Heart left ventricle (tissue), 16 donors: ENCODE results near the gene TAPBP. TPM values are rescaled to one million over a fixed set of nuclear protein-coding genes. Genes with fewer than 3 reads are reported as not detected.
"Not testable (repeated sequence)": the region's sequence is repeated elsewhere in the genome, so short reads cannot be mapped to it uniquely, and the experiment has no call there.

Experiments
- ATAC-seq, 4 donors: fragments of 200-7000 bp; cut with Tn5 transposase; one replicate each; pipeline ENCODE4 v1.9.1; 2020 to 2022; ENCODE audit warnings: moderate library complexity in 4 of 4, mild to moderate bottlenecking in 3 of 4, moderate number of reproducible peaks in 1 of 4
- DNase-seq, 5 donors: peaks; one replicate each; pipeline ENCODE4 v3.0.0-alpha.2; 2020
- H3K27ac ChIP-seq, 12 donors: fragments of 200-600 bp; sonication (generic) in 4 of 12; one replicate each; pipeline versions ENCODE4 v1.5.0 to v1.8.0; 2016 to 2022; ENCODE audit warnings: mild to moderate bottlenecking in 2 of 12
- H3K27me3 ChIP-seq, 9 donors: fragments of 200-600 bp; sonication (generic) in 2 of 9; one replicate each; pipeline versions ENCODE4 v1.5.1 to v1.8.0; 2016 to 2022; ENCODE audit warnings: mild to moderate bottlenecking in 3 of 9
- H3K36me3 ChIP-seq, 9 donors: fragments of 200-600 bp; sonication (generic) in 2 of 9; one replicate each; pipeline versions ENCODE4 v1.5.0 to v1.8.0; 2018 to 2022; ENCODE audit warnings: mild to moderate bottlenecking in 2 of 9
- H3K4me1 ChIP-seq, 12 donors: fragments of 200-600 bp; sonication (generic) in 4 of 12; one replicate each; pipeline versions ENCODE4 v1.5.0 to v1.8.0; 2016 to 2022; ENCODE audit warnings: mild to moderate bottlenecking in 3 of 12
- H3K4me3 ChIP-seq, 12 donors: fragments of 200-600 bp; sonication (generic) in 4 of 12; one replicate each; pipeline versions ENCODE4 v1.5.0 to v1.8.0; 2017 to 2022; ENCODE audit warnings: mild to moderate bottlenecking in 9 of 12, moderate library complexity in 4 of 12
- H3K9me3 ChIP-seq, 12 donors: fragments of 200-600 bp; sonication (generic) in 4 of 12; one replicate each; pipeline versions ENCODE4 v1.5.0 to v1.8.0; 2016 to 2022; ENCODE audit warnings: mild to moderate bottlenecking in 1 of 12
- POLR2A ChIP-seq, 2 donors: fragments of 450-650 bp; IDR thresholded peaks; one replicate each; pipeline ENCODE4 v1.6.1; 2017; ENCODE audit warnings: antibody characterized with exemption in 2 of 2, mild to moderate bottlenecking in 2 of 2, moderate library complexity in 2 of 2
- WGBS, 4 donors: extraction: QIAGEN DNeasy Blood & Tissue Kit in 2 of 4; methylation state at CpG; one replicate each; pipeline versions ENCODE4 v1.1.5 to v1.1.7; 2013 to 2018; 5-methylcytosine and 5-hydroxymethylcytosine counted together
- intact Hi-C, 10 donors: fragments of 100-400 bp; cut with DNase I; formaldehyde crosslinking; loops; one replicate each; pipeline versions ENCODE4 v1.11.1 to v1.14.2; 2022
- polyA plus RNA-seq, 2 donors: library from polyadenylated mRNA; stranded (reverse); fragments of 200-250 nt; gene quantifications; one replicate each; pipeline ENCODE4 v1.2.3, GENCODE V29; 2013
- total RNA-seq, 9 donors: library from RNA; depleted of rRNA in 2 of 9; stranded (reverse); fragments of >200 nt in 2 of 9; fragmentation: NEBNext Ultra II Directional in 3 of 9; extraction: Animal tissue kit (Norgen Biotek cat#: 25700) in 3 of 9; gene quantifications; one replicate each; pipeline versions ENCODE4 v1.1.0 to v1.2.4, GENCODE V29; 2016 to 2023
- TF ChIP-seq, protein P1 (sequence below), 12 donors: fragments of 200-600 bp; sonication (generic) in 4 of 12; IDR thresholded peaks; one replicate each; pipeline versions ENCODE4 v1.5.0 to v1.8.0; 2018 to 2022; ENCODE audit warnings: antibody characterized with exemption in 12 of 12, mild to moderate bottlenecking in 5 of 12
- donor health status: ischemic (EF 13 %, LVEDD 7.1; RV severe dilation, severe dysfunction).
- donor health status: healthy with polysubstance abuse.
- donor health status: DM: no; HTN: yes; CAD: no.
- donor health status: DM: no; HTN: no; CAD: no.
- donor health status: ischemic (EF 25% LVEDD 6.9; RV normal size, moderate dysfunction).
- donor health status: ischemic (EF 25% LVEDD 5.7; RV mildly dilated, moderate dysfunction).
- donor health status: healthy.
- donor health status: DM: yes; HTN: yes; CAD: no.
- donor health status: ischemic (EF 35%, LVEDD 5.7; RV mildly dilated, moderate dysfunction).
- donor health status: nonischemic (EF 11% LVEDD 7.7; RV severe dilation, severe dysfunction).
- donor health status: DM: yes; HTN: yes; CAD: no.
- donor health status: PGD.
- donor health status: ischemic (EF 29% LVEDD 5.4; RV normal size, mild dysfunction).
- donor health status: nonischemic (EF 23%, LVEDD 6.1; RV moderate dilation, normal function).

TAPBP gene
- total and polyA plus RNA-seq, 11 donors: 28.3 to 248 (median 86.0) TPM

DNA sequence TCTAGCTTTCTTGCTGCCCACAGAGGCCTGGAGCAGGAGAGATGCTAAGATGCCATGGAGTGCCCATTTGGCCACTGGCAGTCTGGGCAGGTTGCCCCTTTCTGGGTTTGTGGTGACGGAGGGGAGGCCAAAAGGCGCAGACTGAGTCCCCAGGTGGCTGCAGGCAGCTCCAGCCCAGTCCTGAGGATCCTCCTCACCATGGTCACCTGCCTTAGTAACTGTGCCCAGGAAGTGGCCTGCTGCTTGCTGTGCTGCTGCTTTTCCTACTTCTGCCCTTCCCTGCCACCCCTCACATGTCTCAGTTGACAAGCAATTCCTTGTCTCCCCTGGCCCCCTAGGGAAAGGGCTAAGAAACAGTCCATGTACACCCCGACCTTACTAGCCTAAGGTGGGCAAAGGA lies 42.4 kb upstream of the TAPBP start:
- no peak for TF ChIP-seq POLR2A (IDR thresholded peaks at IDR 0.05)
- TF ChIP-seq, protein P1, sequence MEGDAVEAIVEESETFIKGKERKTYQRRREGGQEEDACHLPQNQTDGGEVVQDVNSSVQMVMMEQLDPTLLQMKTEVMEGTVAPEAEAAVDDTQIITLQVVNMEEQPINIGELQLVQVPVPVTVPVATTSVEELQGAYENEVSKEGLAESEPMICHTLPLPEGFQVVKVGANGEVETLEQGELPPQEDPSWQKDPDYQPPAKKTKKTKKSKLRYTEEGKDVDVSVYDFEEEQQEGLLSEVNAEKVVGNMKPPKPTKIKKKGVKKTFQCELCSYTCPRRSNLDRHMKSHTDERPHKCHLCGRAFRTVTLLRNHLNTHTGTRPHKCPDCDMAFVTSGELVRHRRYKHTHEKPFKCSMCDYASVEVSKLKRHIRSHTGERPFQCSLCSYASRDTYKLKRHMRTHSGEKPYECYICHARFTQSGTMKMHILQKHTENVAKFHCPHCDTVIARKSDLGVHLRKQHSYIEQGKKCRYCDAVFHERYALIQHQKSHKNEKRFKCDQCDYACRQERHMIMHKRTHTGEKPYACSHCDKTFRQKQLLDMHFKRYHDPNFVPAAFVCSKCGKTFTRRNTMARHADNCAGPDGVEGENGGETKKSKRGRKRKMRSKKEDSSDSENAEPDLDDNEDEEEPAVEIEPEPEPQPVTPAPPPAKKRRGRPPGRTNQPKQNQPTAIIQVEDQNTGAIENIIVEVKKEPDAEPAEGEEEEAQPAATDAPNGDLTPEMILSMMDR (IDR thresholded peaks at IDR 0.05): no peak
- Histone ChIP-seq H3K36me3 (no peaks in the 10 kb centered on the region), H3K27me3 (peaks cover 0 to 6% (median 0%) of the 10 kb centered on the region in 9 donors), H3K27ac (no peak overlapping the region), H3K4me1 (no peaks in the 10 kb centered on the region), H3K9me3 (no peaks in the 10 kb centered on the region), H3K4me3 (no peak overlapping the region)
- 60 to 88% (median 71%) methylated on average over 3 of the region's 3 CpGs for WGBS, 4 donors
- intact Hi-C loops: no loop called here
- ATAC-seq (no peak), DNase-seq (no peak)

DNA sequence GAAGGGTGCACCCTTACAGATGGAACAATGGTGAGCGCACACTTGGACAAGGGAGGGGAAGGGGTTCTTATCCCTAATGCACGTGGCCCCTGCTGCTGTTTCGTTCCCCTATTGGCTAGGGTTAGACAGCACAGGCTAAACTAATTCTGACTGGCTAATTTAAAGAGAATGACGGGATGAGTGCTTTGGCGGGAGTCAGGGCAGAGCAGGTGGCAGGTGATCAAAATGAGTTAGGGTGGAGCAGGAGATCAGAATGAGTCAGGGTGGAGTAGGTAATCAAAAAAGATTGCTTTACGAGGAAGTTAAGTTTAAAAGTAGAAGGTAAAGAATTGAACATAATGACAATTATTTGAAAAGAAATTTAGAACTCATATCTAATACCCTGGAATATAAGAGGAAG lies 42.0 kb upstream of the TAPBP start:
- H3K27ac ChIP-seq, H3K36me3 ChIP-seq, ATAC-seq, H3K4me1 ChIP-seq, intact Hi-C loops, DNase-seq, H3K27me3 ChIP-seq, H3K9me3 ChIP-seq, H3K4me3 ChIP-seq: not testable (repeated sequence)
- WGBS, 4 donors: 85 to 89% (median 87%) methylated on average over 6 of the region's 6 CpGs

DNA sequence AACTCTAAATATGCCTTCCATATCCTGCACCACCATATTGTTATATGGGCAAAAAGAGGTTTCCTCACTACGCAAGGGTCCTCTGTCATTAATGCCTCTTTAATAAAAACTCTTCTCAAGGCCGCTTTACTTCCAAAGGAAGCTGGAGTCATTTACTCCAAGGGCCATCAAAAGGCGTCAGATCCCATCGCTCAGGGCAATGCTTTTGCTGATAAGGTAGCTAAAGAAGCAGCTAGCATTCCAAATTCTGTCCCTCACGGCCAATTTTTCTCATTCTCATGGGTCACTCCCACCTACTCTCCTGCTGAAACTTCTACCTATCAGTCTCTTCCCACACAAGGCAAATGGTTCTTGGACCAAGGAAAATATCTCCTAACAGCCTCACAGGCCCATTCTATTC lies 33.9 kb upstream of the TAPBP start:
- DNase-seq: no peak
- intact Hi-C loops: no loop called here
- Histone ChIP-seq H3K4me1 (peaks cover 0 to 10% (median 2%) of the 10 kb centered on the region in 12 donors), H3K4me3 (no peak overlapping the region), H3K36me3 (no peaks in the 10 kb centered on the region), H3K27me3 (no peaks in the 10 kb centered on the region), H3K27ac (no peak overlapping the region), H3K9me3 (no peaks in the 10 kb centered on the region)
- 80 to 90% (median 86%) methylated on average over 5 of the region's 5 CpGs for WGBS, 4 donors
- ATAC-seq: no peak
- no peak for TF ChIP-seq POLR2A (IDR thresholded peaks at IDR 0.05)
- TF ChIP-seq, protein P1 (IDR thresholded peaks at IDR 0.05): no peak

DNA sequence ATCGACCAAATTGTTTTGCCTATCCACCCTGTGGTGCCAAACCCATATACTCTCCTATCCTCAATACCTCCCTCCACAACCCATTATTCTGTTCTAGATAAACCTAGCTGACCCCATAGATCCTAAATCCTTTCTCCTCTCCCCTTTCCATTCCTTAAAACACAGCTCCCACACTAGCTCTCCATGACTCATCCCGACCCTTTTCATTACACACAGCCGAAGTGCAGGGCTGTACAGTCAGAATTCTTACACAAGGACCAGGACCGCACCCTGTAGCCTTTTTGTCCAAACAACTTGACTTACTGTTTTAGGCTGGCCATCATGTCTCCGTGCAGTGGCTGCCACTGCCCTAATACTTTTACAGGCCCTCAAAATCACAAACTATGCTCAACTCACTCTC lies 33.1 kb upstream of the TAPBP start:
- H3K27me3 ChIP-seq: not testable (repeated sequence)

DNA sequence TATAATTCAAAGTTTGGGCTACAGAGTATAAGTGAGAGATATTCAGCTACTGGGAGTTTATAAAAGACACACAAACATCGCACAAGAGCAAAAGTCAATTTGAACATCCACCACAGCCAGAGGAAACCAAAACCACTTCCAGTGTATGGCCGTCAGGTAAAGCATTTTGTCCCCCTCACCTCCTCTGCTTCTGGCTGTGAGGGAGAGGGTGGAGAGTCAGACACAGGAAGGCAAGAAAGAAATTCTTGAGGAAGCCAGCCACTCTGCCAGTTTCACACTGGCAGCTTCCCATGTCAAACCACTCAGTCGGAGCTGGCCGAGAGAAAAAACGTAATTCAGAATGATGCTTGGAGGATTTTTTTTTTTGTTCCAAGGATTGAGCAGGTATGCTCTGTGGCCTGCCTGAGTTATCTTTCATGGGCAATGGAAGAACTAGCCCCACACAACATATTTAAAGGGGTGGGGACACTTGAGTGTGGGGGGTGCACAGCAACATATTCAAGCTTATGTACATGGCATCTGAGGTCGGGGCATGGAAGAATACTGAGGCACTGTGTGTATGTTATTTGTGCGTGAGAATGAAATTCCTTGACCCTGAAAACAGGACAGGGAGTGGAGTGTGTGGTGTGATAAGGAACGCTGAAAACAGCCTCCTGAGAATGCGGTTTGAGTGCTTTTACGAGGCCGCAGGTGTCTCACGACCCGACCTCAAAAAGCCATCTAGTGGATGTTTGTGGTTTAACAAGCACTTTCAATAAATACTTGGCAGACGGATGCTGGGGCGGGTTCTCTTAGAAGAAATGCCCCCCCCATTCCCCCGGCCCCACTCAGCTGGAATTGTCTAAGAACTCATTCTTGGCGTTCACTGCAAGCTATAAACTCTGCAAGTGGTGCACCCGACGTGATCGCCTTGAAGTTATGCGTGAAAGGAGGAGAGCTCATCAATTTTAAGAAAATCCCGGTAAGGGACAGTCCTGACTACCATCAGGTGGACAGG lies 31.1 kb upstream of the TAPBP start:
- H3K4me1 ChIP-seq: peaks cover 0 to 10% (median 2%) of the 10 kb centered on the region in 12 donors
- no peaks in the 10 kb centered on the region for H3K27me3 ChIP-seq
- H3K9me3 ChIP-seq: no peaks in the 10 kb centered on the region
- H3K36me3 ChIP-seq: no peaks in the 10 kb centered on the region
- H3K27ac ChIP-seq: peak overlapping the region in 1 of 12 donors; percentile 66
- 22 to 29% (median 25%) methylated on average over 20 to 22 of the region's 22 CpGs for WGBS, 4 donors
- ATAC-seq (peak in 3 of 4 donors; percentile 49 to 51 (median 49)), DNase-seq (peak in 3 of 5 donors; percentile 57 to 75 (median 66))
- intact Hi-C loops: no loop called here
- H3K4me3 ChIP-seq: peak overlapping the region in 3 of 12 donors; percentile 4 to 18 (median 6)
- no peak for TF ChIP-seq POLR2A (IDR thresholded peaks at IDR 0.05)
- TF ChIP-seq, protein P1 (IDR thresholded peaks at IDR 0.05): peak; percentile 42 to 69 (median 60)

More for the DNA sequence above, 33.1 kb upstream of the TAPBP start:
- H3K4me3 ChIP-seq, H3K9me3 ChIP-seq, ATAC-seq, DNase-seq, H3K27ac ChIP-seq, intact Hi-C loops, H3K36me3 ChIP-seq: not testable (repeated sequence)
- H3K4me1 ChIP-seq: peaks cover 0 to 10% (median 2%) of the 10 kb centered on the region in 12 donors
- WGBS, 4 donors: 84 to 94% (median 91%) methylated on average over 5 of the region's 5 CpGs
